ENCODE data around the gene IL15. TPM values are rescaled to one million over a fixed set of nuclear protein-coding genes. Genes with fewer than 3 reads are reported as not detected.
A peak's percentile ranks its signal among the peaks of the same experiment; 100 is the strongest.

IL15 gene
- total RNA-seq, 1 donor from 2014 or later = 0.98 TPM

DNA sequence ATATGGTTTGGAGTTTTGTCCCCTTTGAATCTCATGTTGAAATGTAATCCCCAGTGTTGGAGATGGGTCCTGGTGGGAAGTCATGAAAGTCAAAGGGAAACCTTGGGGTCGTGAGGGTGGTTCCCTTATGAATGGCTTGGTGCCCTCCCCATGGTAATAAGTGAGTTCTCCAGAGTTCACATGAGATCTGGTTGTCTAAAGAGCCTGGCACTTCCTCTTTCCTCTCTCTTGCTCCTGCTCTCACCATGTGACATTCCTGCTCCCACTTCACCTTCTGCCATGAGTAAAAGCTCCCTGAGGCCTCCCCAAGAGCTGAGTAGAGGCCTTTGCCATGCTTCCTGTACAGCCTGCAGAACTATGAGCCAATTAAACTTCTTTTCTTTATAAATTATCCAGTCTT is 5.5 kb upstream of the IL15 start:
- H3K27ac Mint-ChIP-seq = no peak overlapping the region
- no peak for DNase-seq (ENCODE audit: low spot score, unreplicated experiment)
- H3K27me3 Mint-ChIP-seq = peaks cover 20% of the 10 kb centered on the region
- peaks cover 3% of the 10 kb centered on the region for H3K4me1 Mint-ChIP-seq (ENCODE audit: low read depth)
- TF ChIP-seq, protein P1, sequence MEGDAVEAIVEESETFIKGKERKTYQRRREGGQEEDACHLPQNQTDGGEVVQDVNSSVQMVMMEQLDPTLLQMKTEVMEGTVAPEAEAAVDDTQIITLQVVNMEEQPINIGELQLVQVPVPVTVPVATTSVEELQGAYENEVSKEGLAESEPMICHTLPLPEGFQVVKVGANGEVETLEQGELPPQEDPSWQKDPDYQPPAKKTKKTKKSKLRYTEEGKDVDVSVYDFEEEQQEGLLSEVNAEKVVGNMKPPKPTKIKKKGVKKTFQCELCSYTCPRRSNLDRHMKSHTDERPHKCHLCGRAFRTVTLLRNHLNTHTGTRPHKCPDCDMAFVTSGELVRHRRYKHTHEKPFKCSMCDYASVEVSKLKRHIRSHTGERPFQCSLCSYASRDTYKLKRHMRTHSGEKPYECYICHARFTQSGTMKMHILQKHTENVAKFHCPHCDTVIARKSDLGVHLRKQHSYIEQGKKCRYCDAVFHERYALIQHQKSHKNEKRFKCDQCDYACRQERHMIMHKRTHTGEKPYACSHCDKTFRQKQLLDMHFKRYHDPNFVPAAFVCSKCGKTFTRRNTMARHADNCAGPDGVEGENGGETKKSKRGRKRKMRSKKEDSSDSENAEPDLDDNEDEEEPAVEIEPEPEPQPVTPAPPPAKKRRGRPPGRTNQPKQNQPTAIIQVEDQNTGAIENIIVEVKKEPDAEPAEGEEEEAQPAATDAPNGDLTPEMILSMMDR (IDR thresholded peaks at IDR 0.05; ENCODE audit: unreplicated experiment) = no peak
- no peaks in the 10 kb centered on the region for H3K9me3 Mint-ChIP-seq (ENCODE audit: low read depth)
- H3K4me3 Mint-ChIP-seq (ENCODE audit: low read depth) = no peak overlapping the region
- no peaks in the 10 kb centered on the region for H3K36me3 Mint-ChIP-seq (ENCODE audit: insufficient read depth)

DNA sequence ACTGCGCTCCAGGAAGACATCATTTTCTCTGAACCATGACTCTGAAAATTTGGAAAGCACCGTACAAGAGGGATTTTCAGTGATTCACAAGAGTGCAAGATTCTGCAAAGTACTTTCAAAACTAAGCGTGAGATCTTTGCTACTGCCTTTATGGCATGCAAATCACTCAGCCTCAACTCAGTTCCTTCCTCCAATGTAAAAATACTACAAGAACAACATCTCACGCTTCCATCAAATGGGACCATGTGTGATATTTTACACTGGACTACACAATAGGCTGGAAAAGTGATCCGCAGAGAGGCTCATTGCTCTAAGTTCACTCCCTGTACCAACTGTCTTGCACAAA is 674 bp upstream of the IL15 start:
- TF ChIP-seq, protein P1 (IDR thresholded peaks at IDR 0.05; ENCODE audit: unreplicated experiment) = no peak
- Mint-ChIP-seq H3K27me3 (peaks cover 53% of the 10 kb centered on the region), H3K9me3 (ENCODE audit: low read depth) (no peaks in the 10 kb centered on the region), H3K4me1 (ENCODE audit: low read depth) (peaks cover 3% of the 10 kb centered on the region), H3K27ac (no peak overlapping the region), H3K4me3 (ENCODE audit: low read depth) (peak overlapping the region; percentile 84), H3K36me3 (ENCODE audit: insufficient read depth) (no peaks in the 10 kb centered on the region)
- no peak for DNase-seq (ENCODE audit: low spot score, unreplicated experiment)

DNA sequence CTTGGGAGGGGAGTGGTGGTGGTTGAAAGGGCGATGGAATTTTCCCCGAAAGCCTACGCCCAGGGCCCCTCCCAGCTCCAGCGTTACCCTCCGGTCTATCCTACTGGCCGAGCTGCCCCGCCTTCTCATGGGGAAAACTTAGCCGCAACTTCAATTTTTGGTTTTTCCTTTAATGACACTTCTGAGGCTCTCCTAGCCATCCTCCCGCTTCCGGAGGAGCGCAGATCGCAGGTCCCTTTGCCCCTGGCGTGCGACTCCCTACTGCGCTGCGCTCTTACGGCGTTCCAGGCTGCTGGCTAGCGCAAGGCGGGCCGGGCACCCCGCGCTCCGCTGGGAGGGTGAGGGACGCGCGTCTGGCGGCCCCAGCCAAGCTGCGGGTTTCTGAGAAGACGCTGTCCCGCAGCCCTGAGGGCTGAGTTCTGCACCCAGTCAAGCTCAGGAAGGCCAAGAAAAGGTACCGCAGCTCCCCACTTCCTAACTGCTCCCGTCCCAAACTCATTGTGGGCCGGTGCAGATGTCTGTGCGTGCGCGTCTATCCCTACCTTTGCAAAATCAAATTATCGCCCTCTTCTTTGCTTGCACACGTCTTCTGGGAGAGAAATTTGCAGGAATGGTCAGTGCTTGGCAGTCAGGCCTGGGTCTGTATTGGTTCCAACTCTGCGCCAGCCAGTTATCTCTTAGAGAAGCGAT is 533 bp downstream of the IL15 start:
- H3K4me3 Mint-ChIP-seq (ENCODE audit: low read depth) = peak overlapping the region; percentile 84
- peaks cover 53% of the 10 kb centered on the region for H3K27me3 Mint-ChIP-seq
- H3K36me3 Mint-ChIP-seq (ENCODE audit: insufficient read depth) = no peaks in the 10 kb centered on the region
- peak; percentile 19 for DNase-seq (ENCODE audit: low spot score, unreplicated experiment)
- H3K27ac Mint-ChIP-seq = no peak overlapping the region
- H3K4me1 Mint-ChIP-seq (ENCODE audit: low read depth) = peaks cover 3% of the 10 kb centered on the region
- no peaks in the 10 kb centered on the region for H3K9me3 Mint-ChIP-seq (ENCODE audit: low read depth)
- TF ChIP-seq, protein P1 (IDR thresholded peaks at IDR 0.05; ENCODE audit: unreplicated experiment) = no peak

DNA sequence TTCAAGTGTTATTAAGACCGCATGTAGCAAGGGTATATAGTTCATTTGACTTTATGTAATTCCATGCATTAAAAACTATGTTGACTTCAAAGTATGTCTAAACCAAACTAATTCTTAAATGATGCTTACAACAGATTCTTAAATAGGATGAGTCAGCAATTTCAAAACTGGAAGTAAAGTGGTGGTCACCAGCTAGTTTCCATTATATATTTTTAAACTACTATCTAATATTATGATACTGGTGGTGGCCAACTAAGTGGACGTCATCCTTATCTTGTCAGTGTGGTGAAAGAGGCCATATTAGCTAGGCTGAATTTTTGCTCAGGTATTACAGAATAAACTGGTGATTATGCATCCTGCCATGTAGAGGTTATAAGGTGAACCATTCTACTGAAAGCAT is 1.2 kb downstream of the IL15 start:
- H3K4me1 Mint-ChIP-seq (ENCODE audit: low read depth) = peaks cover 3% of the 10 kb centered on the region
- TF ChIP-seq, protein P1 (IDR thresholded peaks at IDR 0.05; ENCODE audit: unreplicated experiment) = no peak
- peaks cover 53% of the 10 kb centered on the region for H3K27me3 Mint-ChIP-seq
- peak overlapping the region; percentile 84 for H3K4me3 Mint-ChIP-seq (ENCODE audit: low read depth)
- DNase-seq (ENCODE audit: low spot score, unreplicated experiment) = no peak
- H3K9me3 Mint-ChIP-seq (ENCODE audit: low read depth) = no peaks in the 10 kb centered on the region
- no peak overlapping the region for H3K27ac Mint-ChIP-seq
- H3K36me3 Mint-ChIP-seq (ENCODE audit: insufficient read depth) = no peaks in the 10 kb centered on the region

DNA sequence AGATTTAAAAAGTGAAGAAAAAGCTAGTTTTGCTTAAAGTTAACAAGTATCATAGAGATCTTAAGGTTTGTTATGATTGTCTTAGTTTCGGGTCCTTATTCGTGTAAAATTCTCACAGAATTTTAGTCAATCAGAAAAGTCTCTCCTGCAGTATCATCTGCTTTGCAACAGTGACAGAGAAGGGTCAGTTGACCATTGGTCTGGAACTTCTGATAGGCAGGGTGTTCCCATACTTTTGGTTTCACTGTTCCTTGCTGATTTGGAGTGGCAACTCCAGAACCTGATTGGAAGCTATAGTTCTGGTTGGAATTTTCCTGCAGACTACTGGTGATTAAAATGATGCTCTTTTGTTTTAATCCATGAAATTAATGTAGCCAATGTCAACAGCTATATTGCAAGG is 1.8 kb downstream of the IL15 start:
- TF ChIP-seq, protein P1 (IDR thresholded peaks at IDR 0.05; ENCODE audit: unreplicated experiment) = no peak
- Mint-ChIP-seq H3K4me1 (ENCODE audit: low read depth) (peaks cover 3% of the 10 kb centered on the region), H3K36me3 (ENCODE audit: insufficient read depth) (no peaks in the 10 kb centered on the region), H3K9me3 (ENCODE audit: low read depth) (no peaks in the 10 kb centered on the region), H3K27me3 (peaks cover 51% of the 10 kb centered on the region), H3K4me3 (ENCODE audit: low read depth) (no peak overlapping the region), H3K27ac (no peak overlapping the region)
- DNase-seq (ENCODE audit: low spot score, unreplicated experiment) = no peak
